HG02798 (cell line): ENCODE data around the gene NLRP1.

ENCODE experiments used
- ATAC-seq: cut with Tn5 transposase; IDR thresholded peaks from one replicate; pipeline ENCODE4 v1.9.1; 2021; ENCODE audit warnings: mild to moderate bottlenecking; ENCODE audit not compliant: unreplicated experiment, poor library complexity

NLRP1 gene

GRCh38 chr17:5558815-5559785 lies 25.2 kb downstream of the NLRP1 start:
- ATAC-seq, result no peak

- no peak for ATAC-seq
Observed at GRCh38 chr17:5557990-5558389, 26.3 kb downstream of the NLRP1 start.

- ATAC-seq, result no peak
Observed at GRCh38 chr17:5557485-5557884, 26.8 kb downstream of the NLRP1 start.

- no peak for ATAC-seq
Observed at GRCh38 chr17:5555254-5555653, 29.1 kb downstream of the NLRP1 start.

- no peak for ATAC-seq
Observed at GRCh38 chr17:5553479-5553878, 30.8 kb downstream of the NLRP1 start.

- no peak for ATAC-seq
Observed at GRCh38 chr17:5552841-5553240, 31.5 kb downstream of the NLRP1 start.

- no peak for ATAC-seq
Observed at GRCh38 chr17:5545051-5545987, 39.0 kb downstream of the NLRP1 start.

GRCh38 chr17:5544115-5544514 lies 40.2 kb downstream of the NLRP1 start:
- no peak for ATAC-seq

- no peak for ATAC-seq
Observed at GRCh38 chr17:5541610-5542202, 42.6 kb downstream of the NLRP1 start.

GRCh38 chr17:5540321-5540720 lies 44.0 kb downstream of the NLRP1 start:
- no peak for ATAC-seq

- ATAC-seq, result no peak
Observed at GRCh38 chr17:5539286-5539685, 45.0 kb downstream of the NLRP1 start.

GRCh38 chr17:5536866-5537650 lies 47.3 kb downstream of the NLRP1 start:
- no peak for ATAC-seq

GRCh38 chr17:5535436-5535835 lies 48.9 kb downstream of the NLRP1 start:
- no peak for ATAC-seq

GRCh38 chr17:5533486-5534315 lies 50.6 kb downstream of the NLRP1 start:
- no peak for ATAC-seq

GRCh38 chr17:5532581-5532980 lies 51.7 kb downstream of the NLRP1 start:
- no peak for ATAC-seq

- ATAC-seq, result no peak
Observed at GRCh38 chr17:5531085-5531418, 53.3 kb downstream of the NLRP1 start.

- ATAC-seq, result no peak
Observed at GRCh38 chr17:5530265-5531084, 53.8 kb downstream of the NLRP1 start.

- no peak for ATAC-seq
Observed at GRCh38 chr17:5527601-5528250, 56.6 kb downstream of the NLRP1 start.
